ENCODE data around the gene CAVIN3.

DNA sequence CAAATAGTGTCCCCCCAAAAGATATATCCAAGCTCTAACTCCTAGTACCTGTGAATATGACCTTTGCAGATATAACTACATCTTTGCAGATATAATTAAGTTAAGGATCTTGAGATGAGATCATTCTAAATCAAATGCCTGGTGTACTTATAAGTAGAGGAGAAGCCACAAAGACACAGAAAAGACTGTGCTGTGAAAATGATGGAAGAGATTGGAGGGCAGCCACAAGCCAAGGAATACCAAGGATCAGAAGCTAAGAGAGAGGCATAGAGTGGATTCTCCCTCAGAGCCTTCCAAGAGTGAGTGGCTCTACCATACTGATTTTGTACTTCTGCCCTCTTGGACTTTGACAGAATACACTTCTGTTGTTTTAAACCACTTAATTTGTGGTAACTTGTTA lies 7.5 kb upstream of the CAVIN3 start:
- TF ChIP-seq, protein P1, sequence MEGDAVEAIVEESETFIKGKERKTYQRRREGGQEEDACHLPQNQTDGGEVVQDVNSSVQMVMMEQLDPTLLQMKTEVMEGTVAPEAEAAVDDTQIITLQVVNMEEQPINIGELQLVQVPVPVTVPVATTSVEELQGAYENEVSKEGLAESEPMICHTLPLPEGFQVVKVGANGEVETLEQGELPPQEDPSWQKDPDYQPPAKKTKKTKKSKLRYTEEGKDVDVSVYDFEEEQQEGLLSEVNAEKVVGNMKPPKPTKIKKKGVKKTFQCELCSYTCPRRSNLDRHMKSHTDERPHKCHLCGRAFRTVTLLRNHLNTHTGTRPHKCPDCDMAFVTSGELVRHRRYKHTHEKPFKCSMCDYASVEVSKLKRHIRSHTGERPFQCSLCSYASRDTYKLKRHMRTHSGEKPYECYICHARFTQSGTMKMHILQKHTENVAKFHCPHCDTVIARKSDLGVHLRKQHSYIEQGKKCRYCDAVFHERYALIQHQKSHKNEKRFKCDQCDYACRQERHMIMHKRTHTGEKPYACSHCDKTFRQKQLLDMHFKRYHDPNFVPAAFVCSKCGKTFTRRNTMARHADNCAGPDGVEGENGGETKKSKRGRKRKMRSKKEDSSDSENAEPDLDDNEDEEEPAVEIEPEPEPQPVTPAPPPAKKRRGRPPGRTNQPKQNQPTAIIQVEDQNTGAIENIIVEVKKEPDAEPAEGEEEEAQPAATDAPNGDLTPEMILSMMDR (conservative IDR thresholded peaks at IDR 0.05) = no peak
- TF ChIP-seq ZFX (IDR thresholded peaks at IDR 0.05) = no peak
